ENCODE results near the gene TRMT1.

TRMT1 gene

GRCh38 chr19:13122980-13123957 lies 6.7 kb upstream of the TRMT1 start:
- POLR2A ChIA-PET (ENCODE audit: low non-redundant PET) = no interaction called here
- H3K27ac ChIP-seq = peak overlapping the region; percentile 87
- no peak for TF ChIP-seq CTCF (conservative IDR thresholded peaks at IDR 0.05; ENCODE audit: low read depth)
- CTCF ChIA-PET = interaction anchor here (0.6 to 1.1 kb wide), 3 partner anchors 29 to 192 kb away, joined by 3 to 5 read pairs (median 4); no protein-coding TSS in a partner anchor
- DNase-seq (ENCODE audit: low spot score) = no peak

- peak overlapping the region; percentile 87 for H3K27ac ChIP-seq
- ChIA-PET CTCF (interaction anchor here (1.1 kb wide), 1 partner anchor 28 kb away, joined by 3 read pairs; no protein-coding TSS in a partner anchor), POLR2A (ENCODE audit: low non-redundant PET) (no interaction called here)
- DNase-seq (ENCODE audit: low spot score) = no peak
- TF ChIP-seq CTCF (conservative IDR thresholded peaks at IDR 0.05; ENCODE audit: low read depth) = no peak
Observed at GRCh38 chr19:13122275-13122878, 5.8 kb upstream of the TRMT1 start.

- CTCF ChIA-PET = no interaction called here
- TF ChIP-seq CTCF (conservative IDR thresholded peaks at IDR 0.05; ENCODE audit: low read depth) = no peak
- POLR2A ChIA-PET (ENCODE audit: low non-redundant PET) = no interaction called here
- H3K27ac ChIP-seq = peak overlapping the region; percentile 87
- DNase-seq (ENCODE audit: low spot score) = no peak
Observed at GRCh38 chr19:13121551-13122274, 5.2 kb upstream of the TRMT1 start.

GRCh38 chr19:13120817-13121216 lies 4.3 kb upstream of the TRMT1 start:
- no peak for TF ChIP-seq CTCF (conservative IDR thresholded peaks at IDR 0.05; ENCODE audit: low read depth)
- ChIA-PET CTCF (interaction anchor here (0.5 kb wide), 1 partner anchor 273 kb away, joined by 4 read pairs; no protein-coding TSS in a partner anchor), POLR2A (ENCODE audit: low non-redundant PET) (no interaction called here)
- peak overlapping the region; percentile 87 for H3K27ac ChIP-seq
- no peak for DNase-seq (ENCODE audit: low spot score)

- DNase-seq (ENCODE audit: low spot score) = no peak
- ChIA-PET CTCF (no interaction called here), POLR2A (ENCODE audit: low non-redundant PET) (interaction anchor here (0.6 kb wide), 1 partner anchor 51 kb away, joined by 3 read pairs; no protein-coding TSS in a partner anchor)
- H3K27ac ChIP-seq = peak overlapping the region; percentile 87
- TF ChIP-seq CTCF (conservative IDR thresholded peaks at IDR 0.05; ENCODE audit: low read depth) = no peak
Observed at GRCh38 chr19:13120031-13120430, 3.5 kb upstream of the TRMT1 start.

GRCh38 chr19:13119627-13120026 lies 3.1 kb upstream of the TRMT1 start:
- no peak for TF ChIP-seq CTCF (conservative IDR thresholded peaks at IDR 0.05; ENCODE audit: low read depth)
- POLR2A ChIA-PET (ENCODE audit: low non-redundant PET) = interaction anchor here (0.6 kb wide), 1 partner anchor 51 kb away, joined by 3 read pairs; no protein-coding TSS in a partner anchor
- peak overlapping the region; percentile 87 for H3K27ac ChIP-seq
- CTCF ChIA-PET = no interaction called here
- DNase-seq (ENCODE audit: low spot score) = no peak

All from RWPE1 (cell line).